ENCODE data around the gene PRKCA.

PRKCA gene

DNA sequence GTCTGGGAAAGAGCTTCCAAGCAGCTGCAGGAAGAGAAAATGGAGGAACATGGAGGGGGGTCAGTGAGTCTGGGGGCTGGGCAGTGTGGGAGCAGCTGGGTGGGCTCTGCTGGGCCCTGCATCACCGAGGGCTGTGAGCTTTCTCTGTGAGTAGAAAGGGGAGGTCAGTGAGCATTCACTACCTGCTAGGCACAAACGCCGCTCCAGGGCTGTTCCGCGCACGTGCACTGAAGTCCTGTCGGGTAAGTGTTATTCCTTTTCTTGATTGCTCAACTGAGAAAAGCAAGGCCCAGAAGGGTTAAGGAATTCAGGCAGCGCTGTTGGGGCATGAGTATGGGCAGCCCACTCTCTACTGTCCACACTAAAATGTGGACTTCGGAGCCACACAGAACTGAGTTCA lies 537.2 kb downstream of the PRKCA start:
- DNase-seq (ENCODE audit: low read depth in 1 of 2, low spot score in 1 of 2): no peak
- H3K27ac ChIP-seq (replicated peaks): no peak overlapping the region
- H3K27me3 ChIP-seq (ENCODE audit: insufficient read depth, poor library complexity, severe bottlenecking): peaks cover 12% of the 10 kb centered on the region
- TF ChIP-seq GABPA (IDR thresholded peaks at IDR 0.05; ENCODE audit: low read depth) (no peak), POLR2AphosphoS5 (IDR thresholded peaks at IDR 0.05; ENCODE audit: low read depth) (no peak), SPI1 (IDR thresholded peaks at IDR 0.05; ENCODE audit: borderline replicate concordance, low read depth) (no peak)
- TF ChIP-seq, protein P1, sequence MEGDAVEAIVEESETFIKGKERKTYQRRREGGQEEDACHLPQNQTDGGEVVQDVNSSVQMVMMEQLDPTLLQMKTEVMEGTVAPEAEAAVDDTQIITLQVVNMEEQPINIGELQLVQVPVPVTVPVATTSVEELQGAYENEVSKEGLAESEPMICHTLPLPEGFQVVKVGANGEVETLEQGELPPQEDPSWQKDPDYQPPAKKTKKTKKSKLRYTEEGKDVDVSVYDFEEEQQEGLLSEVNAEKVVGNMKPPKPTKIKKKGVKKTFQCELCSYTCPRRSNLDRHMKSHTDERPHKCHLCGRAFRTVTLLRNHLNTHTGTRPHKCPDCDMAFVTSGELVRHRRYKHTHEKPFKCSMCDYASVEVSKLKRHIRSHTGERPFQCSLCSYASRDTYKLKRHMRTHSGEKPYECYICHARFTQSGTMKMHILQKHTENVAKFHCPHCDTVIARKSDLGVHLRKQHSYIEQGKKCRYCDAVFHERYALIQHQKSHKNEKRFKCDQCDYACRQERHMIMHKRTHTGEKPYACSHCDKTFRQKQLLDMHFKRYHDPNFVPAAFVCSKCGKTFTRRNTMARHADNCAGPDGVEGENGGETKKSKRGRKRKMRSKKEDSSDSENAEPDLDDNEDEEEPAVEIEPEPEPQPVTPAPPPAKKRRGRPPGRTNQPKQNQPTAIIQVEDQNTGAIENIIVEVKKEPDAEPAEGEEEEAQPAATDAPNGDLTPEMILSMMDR (IDR thresholded peaks at IDR 0.05; ENCODE audit: insufficient read depth, low read length): no peak
- TF ChIP-seq, protein P2, sequence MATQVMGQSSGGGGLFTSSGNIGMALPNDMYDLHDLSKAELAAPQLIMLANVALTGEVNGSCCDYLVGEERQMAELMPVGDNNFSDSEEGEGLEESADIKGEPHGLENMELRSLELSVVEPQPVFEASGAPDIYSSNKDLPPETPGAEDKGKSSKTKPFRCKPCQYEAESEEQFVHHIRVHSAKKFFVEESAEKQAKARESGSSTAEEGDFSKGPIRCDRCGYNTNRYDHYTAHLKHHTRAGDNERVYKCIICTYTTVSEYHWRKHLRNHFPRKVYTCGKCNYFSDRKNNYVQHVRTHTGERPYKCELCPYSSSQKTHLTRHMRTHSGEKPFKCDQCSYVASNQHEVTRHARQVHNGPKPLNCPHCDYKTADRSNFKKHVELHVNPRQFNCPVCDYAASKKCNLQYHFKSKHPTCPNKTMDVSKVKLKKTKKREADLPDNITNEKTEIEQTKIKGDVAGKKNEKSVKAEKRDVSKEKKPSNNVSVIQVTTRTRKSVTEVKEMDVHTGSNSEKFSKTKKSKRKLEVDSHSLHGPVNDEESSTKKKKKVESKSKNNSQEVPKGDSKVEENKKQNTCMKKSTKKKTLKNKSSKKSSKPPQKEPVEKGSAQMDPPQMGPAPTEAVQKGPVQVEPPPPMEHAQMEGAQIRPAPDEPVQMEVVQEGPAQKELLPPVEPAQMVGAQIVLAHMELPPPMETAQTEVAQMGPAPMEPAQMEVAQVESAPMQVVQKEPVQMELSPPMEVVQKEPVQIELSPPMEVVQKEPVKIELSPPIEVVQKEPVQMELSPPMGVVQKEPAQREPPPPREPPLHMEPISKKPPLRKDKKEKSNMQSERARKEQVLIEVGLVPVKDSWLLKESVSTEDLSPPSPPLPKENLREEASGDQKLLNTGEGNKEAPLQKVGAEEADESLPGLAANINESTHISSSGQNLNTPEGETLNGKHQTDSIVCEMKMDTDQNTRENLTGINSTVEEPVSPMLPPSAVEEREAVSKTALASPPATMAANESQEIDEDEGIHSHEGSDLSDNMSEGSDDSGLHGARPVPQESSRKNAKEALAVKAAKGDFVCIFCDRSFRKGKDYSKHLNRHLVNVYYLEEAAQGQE (IDR thresholded peaks at IDR 0.05; ENCODE audit: insufficient replicate concordance, low read depth): no peak
- no peak overlapping the region for H3K4me3 ChIP-seq (replicated peaks; ENCODE audit: insufficient read depth, low read length)

DNA sequence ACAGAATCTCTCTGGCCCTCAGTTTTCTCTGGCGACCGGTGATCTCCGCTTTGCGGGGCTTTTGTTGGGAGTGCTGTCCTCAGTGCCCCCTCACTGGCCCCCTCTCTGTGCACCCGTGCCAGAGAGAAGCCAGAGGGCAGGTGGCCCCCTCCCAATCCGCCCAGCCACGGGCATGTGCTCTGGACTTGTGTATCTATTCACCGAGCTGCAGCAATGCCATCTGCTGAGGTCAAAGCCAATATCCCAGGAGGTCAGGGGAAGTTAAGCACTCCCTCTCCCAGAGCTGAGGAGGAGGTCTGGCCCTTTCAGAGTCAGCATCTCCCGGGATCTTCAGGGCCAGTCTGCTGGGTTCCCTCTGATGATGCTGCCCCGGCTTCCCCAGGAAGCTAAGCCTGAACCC lies 537.6 kb downstream of the PRKCA start:
- H3K27ac ChIP-seq (replicated peaks): no peak overlapping the region
- no peak overlapping the region for H3K4me3 ChIP-seq (replicated peaks; ENCODE audit: insufficient read depth, low read length)
- TF ChIP-seq, protein P2 (IDR thresholded peaks at IDR 0.05; ENCODE audit: insufficient replicate concordance, low read depth): no peak
- TF ChIP-seq SPI1 (IDR thresholded peaks at IDR 0.05; ENCODE audit: borderline replicate concordance, low read depth) (no peak), POLR2AphosphoS5 (IDR thresholded peaks at IDR 0.05; ENCODE audit: low read depth) (no peak), GABPA (IDR thresholded peaks at IDR 0.05; ENCODE audit: low read depth) (no peak)
- TF ChIP-seq, protein P1 (IDR thresholded peaks at IDR 0.05; ENCODE audit: insufficient read depth, low read length): no peak
- no peak for DNase-seq (ENCODE audit: low read depth in 1 of 2, low spot score in 1 of 2)
- H3K27me3 ChIP-seq (ENCODE audit: insufficient read depth, poor library complexity, severe bottlenecking): peaks cover 10% of the 10 kb centered on the region

DNA sequence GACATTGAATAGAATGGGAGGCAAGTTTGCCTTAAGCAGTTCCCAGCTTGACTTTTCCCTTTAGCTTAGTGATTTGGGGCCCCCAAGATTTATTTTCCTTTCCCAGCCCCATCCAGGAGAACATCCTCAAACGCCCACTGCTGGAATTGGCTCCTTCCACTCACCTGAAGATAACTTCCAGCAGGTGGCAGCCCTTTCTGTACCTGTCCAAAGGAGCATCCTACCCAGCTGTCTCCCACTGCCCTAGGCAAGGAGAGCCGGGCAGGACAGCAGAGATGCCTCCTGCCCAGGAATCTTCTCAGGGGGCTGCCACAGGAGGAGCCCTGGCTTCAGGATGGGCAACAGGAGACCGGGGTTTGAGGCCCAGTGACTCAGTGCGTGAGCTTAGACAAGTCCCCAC lies 538.9 kb downstream of the PRKCA start:
- peaks cover 2% of the 10 kb centered on the region for H3K27me3 ChIP-seq (ENCODE audit: insufficient read depth, poor library complexity, severe bottlenecking)
- no peak overlapping the region for H3K27ac ChIP-seq (replicated peaks)
- no peak overlapping the region for H3K4me3 ChIP-seq (replicated peaks; ENCODE audit: insufficient read depth, low read length)
- TF ChIP-seq, protein P1 (IDR thresholded peaks at IDR 0.05; ENCODE audit: insufficient read depth, low read length): no peak
- TF ChIP-seq GABPA (IDR thresholded peaks at IDR 0.05; ENCODE audit: low read depth): no peak
- TF ChIP-seq POLR2AphosphoS5 (IDR thresholded peaks at IDR 0.05; ENCODE audit: low read depth): no peak
- TF ChIP-seq, protein P2 (IDR thresholded peaks at IDR 0.05; ENCODE audit: insufficient replicate concordance, low read depth): no peak
- no peak for TF ChIP-seq SPI1 (IDR thresholded peaks at IDR 0.05; ENCODE audit: borderline replicate concordance, low read depth)
- DNase-seq (ENCODE audit: low read depth in 1 of 2, low spot score in 1 of 2): no peak

All from HL-60 (cell line).